Transverse colon (tissue), 3 donors: ENCODE measurements around the gene PARP12.

Source experiments
- EP300 ChIP-seq: sonication (generic); formaldehyde crosslinking; IDR thresholded peaks from one replicate; pipeline ENCODE4 v1.6.1; 2017; ENCODE audit warnings: antibody characterized with exemption, low read depth
- POLR2A ChIP-seq: fragments of 450-650 bp; IDR thresholded peaks from one replicate; pipeline ENCODE4 v1.6.1; 2016; ENCODE audit warnings: antibody characterized with exemption, mild to moderate bottlenecking, moderate library complexity
- TF ChIP-seq, protein P1 (sequence below), 5 experiments: fragments of 200-600 bp in 3 of 5; fragments of 450-650 bp in 2 of 5; sonication (generic) in 3 of 5; IDR thresholded peaks; 1 replicate in 2 of 5; 2 replicates in 3 of 5; pipeline ENCODE4 v1.5.1; 2016 to 2017; ENCODE audit warnings: antibody characterized with exemption in 5 of 5, inconsistent platforms in 3 of 5, mild to moderate bottlenecking in 2 of 5, moderate library complexity in 1 of 5

- TF ChIP-seq, protein P1, sequence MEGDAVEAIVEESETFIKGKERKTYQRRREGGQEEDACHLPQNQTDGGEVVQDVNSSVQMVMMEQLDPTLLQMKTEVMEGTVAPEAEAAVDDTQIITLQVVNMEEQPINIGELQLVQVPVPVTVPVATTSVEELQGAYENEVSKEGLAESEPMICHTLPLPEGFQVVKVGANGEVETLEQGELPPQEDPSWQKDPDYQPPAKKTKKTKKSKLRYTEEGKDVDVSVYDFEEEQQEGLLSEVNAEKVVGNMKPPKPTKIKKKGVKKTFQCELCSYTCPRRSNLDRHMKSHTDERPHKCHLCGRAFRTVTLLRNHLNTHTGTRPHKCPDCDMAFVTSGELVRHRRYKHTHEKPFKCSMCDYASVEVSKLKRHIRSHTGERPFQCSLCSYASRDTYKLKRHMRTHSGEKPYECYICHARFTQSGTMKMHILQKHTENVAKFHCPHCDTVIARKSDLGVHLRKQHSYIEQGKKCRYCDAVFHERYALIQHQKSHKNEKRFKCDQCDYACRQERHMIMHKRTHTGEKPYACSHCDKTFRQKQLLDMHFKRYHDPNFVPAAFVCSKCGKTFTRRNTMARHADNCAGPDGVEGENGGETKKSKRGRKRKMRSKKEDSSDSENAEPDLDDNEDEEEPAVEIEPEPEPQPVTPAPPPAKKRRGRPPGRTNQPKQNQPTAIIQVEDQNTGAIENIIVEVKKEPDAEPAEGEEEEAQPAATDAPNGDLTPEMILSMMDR (IDR thresholded peaks at IDR 0.05) = no peak
- TF ChIP-seq POLR2A (no peak), EP300 (no peak)
These were observed 43.1 kb downstream of the PARP12 start for GRCh38 chr7:140019606-140020005.
